ENCODE data around the gene DNLZ.

The DNLZ gene

GRCh38 chr9:136333486-136333885 lies 30.1 kb downstream of the DNLZ start:
- DNase-seq (ENCODE audit: low read depth in 2 of 3, low spot score in 2 of 3), result no peak

- no peak for DNase-seq (ENCODE audit: low read depth in 2 of 3, low spot score in 2 of 3)
Observed at GRCh38 chr9:136333045-136333444, 30.5 kb downstream of the DNLZ start.

GRCh38 chr9:136332482-136332983 lies 31.0 kb downstream of the DNLZ start:
- no peak for DNase-seq (ENCODE audit: low read depth in 2 of 3, low spot score in 2 of 3)

GRCh38 chr9:136331556-136332481 lies 31.7 kb downstream of the DNLZ start:
- no peak for DNase-seq (ENCODE audit: low read depth in 2 of 3, low spot score in 2 of 3)

GRCh38 chr9:136331030-136331429 lies 32.5 kb downstream of the DNLZ start:
- DNase-seq (ENCODE audit: low read depth in 2 of 3, low spot score in 2 of 3), result no peak

GRCh38 chr9:136330406-136330990 lies 33.0 kb downstream of the DNLZ start:
- no peak for DNase-seq (ENCODE audit: low read depth in 2 of 3, low spot score in 2 of 3)

- no peak for DNase-seq (ENCODE audit: low read depth in 2 of 3, low spot score in 2 of 3)
Observed at GRCh38 chr9:136329636-136330405, 33.7 kb downstream of the DNLZ start.

- no peak for DNase-seq (ENCODE audit: low read depth in 2 of 3, low spot score in 2 of 3)
Observed at GRCh38 chr9:136329211-136329627, 34.3 kb downstream of the DNLZ start.

- DNase-seq (ENCODE audit: low read depth in 2 of 3, low spot score in 2 of 3), result no peak
Observed at GRCh38 chr9:136328622-136329041, 34.9 kb downstream of the DNLZ start.

GRCh38 chr9:136328011-136328621 lies 35.4 kb downstream of the DNLZ start:
- no peak for DNase-seq (ENCODE audit: low read depth in 2 of 3, low spot score in 2 of 3)

GRCh38 chr9:136327304-136327974 lies 36.1 kb downstream of the DNLZ start, which contains the start of gene GPSM1:
TSS of gene GPSM1 (plus strand) at chr9:136327539. CDS start at chr9:136327696, 157 bp downstream.
- no peak for DNase-seq (ENCODE audit: low read depth in 2 of 3, low spot score in 2 of 3)

GRCh38 chr9:136326761-136327303 lies 36.7 kb downstream of the DNLZ start:
- no peak for DNase-seq (ENCODE audit: low read depth in 2 of 3, low spot score in 2 of 3)

- no peak for DNase-seq (ENCODE audit: low read depth in 2 of 3, low spot score in 2 of 3)
Observed at GRCh38 chr9:136326061-136326760, 37.3 kb downstream of the DNLZ start.

- no peak for DNase-seq (ENCODE audit: low read depth in 2 of 3, low spot score in 2 of 3)
Observed at GRCh38 chr9:136325358-136325757, 38.2 kb downstream of the DNLZ start.

GRCh38 chr9:136324501-136325300 lies 38.8 kb downstream of the DNLZ start:
- DNase-seq (ENCODE audit: low read depth in 2 of 3, low spot score in 2 of 3), result no peak

GRCh38 chr9:136323371-136323789 lies 40.2 kb downstream of the DNLZ start:
- DNase-seq (ENCODE audit: low read depth in 2 of 3, low spot score in 2 of 3), result no peak

GRCh38 chr9:136322756-136323330 lies 40.7 kb downstream of the DNLZ start:
- DNase-seq (ENCODE audit: low read depth in 2 of 3, low spot score in 2 of 3), result no peak

- no peak for DNase-seq (ENCODE audit: low read depth in 2 of 3, low spot score in 2 of 3)
Observed at GRCh38 chr9:136321561-136321960, 42.0 kb downstream of the DNLZ start.

Measured in activated CD8-positive, alpha-beta memory T cell treated with anti-CD3 and anti-CD28 coated beads for 48 hours (primary cell).